Activated CD4-positive, alpha-beta T cell treated with anti-CD3 and anti-CD28 coated beads for 1 hour (primary cell): ENCODE results near the gene SKIDA1.
"Not testable (repeated sequence)": the region's sequence is repeated elsewhere in the genome, so short reads cannot be mapped to it uniquely, and the experiment has no call there.

ENCODE experiments used
- DNase-seq: peaks from one replicate; pipeline ENCODE4 v3.0.0-alpha.2; 2020

Gene SKIDA1

DNA sequence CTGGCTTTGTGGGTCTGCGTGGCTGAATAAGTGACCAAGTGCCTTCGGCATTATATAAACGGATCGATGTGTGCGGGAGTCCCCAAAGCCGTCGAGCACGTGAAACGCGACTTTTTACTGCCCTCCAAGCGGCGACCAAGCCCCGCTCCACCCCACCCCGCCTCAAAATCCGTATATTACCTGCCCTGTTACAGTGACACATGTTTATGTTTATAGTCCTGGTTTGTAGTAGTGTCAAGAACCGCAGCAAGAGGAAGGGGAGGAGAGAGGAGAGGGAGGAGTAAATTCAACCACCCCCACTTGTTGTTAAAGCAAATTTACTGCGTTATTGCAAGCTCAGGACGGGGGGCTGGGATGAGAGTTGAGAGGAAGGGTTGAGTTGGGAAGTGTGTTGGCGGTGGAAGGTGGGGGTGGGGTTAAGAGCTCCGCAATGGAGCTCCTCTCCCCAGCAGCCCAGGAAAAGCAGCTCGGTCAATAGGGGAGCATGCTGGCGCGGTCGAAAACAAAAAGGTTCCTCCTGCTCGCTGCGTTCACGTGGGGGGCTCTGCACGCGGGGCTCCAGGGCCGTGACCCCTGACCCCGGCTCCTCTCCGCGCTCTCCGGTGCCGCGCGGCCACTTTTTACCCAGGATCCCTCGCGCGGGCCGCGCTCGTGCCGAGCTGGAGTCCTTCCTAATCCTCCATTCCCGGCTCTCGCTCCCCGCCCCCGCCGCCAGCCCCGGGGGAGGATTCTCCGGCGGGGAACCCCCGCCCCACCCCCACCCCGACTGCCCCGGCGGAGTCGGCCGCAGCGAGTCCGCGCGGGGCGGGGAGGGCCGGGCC is at the start of gene SKIDA1:
Gene SKIDA1 (minus strand): TSS at position 316 of the 821 bp plus-strand sequence. CDS start 7,860 bp downstream, outside the sequence.
- peak; percentile 42 for DNase-seq

DNA sequence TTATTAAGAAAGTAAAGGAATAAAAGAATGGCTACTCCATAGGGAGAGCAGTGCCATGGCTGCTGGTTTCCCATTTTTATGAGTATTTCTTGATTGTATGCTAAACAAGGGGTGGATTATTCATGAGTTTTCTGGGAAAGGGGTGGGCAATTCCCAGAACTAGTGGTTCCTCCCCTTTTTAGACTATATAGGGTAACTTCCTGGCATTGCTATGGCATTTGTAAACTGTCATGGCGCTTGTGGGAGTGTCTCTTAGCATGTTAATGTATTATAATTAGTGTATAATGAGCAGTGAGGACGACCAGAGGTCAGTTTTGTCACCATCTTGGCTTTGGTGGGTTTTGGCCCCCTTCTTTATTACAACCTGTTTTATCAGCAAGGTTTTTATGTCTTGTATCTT is 49.0 kb upstream of the SKIDA1 start:
- not testable (repeated sequence) for DNase-seq

DNA sequence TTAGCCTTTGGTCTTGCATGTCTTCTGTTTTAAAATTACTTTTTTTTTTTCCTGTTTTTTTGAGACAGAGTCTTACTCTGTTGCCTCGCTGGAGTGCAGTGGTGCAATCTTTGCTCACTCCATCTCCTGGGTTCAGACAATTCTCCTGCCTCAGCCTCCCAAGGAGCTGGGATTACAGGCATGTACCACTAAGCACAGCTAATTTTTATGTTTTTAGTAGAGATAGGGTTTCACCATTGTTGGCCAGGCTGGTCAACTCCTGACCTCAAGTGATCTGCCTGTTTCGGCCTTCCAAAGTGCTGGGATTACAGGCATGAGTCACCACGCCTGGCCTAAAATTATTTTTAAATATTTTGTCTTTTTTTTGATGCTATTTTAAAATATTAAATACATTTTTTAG is 47.1 kb upstream of the SKIDA1 start:
- no peak for DNase-seq

DNA sequence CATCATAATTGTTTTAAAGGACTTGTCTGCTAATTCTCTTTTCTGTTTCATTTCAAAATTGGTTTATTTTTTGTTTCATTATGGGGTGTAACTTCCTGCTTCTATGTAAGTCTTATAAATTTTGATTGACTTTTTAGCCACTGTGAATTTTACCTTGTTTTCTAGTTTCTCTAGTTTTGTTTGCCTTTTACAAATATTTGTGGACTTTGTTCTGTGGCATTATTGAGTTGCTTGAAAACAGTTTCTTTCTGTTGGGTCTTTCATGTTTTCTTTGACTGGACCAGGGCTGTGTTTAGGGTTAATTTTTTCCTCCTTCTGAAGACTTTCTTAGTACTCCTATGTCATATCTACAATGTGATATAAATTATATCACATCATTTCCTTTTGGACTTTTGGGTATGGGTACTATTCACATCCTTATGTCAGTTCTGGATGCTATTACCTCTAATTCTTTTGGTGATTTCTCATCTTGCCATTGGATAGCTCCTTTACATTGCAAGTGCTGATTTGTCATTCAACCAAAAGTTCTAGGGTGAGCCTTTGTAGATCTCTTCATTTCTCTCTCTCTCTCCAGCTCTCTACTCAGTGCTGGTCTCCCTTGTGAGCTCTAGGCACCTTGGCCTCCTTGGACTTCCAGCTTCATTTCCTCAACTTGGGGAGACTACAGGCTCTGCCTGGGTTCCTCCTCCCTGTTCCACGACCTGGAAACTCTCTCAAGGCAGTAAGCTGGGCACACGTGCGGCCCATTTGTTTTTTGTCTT is 45.5 kb upstream of the SKIDA1 start:
- no peak for DNase-seq

DNA sequence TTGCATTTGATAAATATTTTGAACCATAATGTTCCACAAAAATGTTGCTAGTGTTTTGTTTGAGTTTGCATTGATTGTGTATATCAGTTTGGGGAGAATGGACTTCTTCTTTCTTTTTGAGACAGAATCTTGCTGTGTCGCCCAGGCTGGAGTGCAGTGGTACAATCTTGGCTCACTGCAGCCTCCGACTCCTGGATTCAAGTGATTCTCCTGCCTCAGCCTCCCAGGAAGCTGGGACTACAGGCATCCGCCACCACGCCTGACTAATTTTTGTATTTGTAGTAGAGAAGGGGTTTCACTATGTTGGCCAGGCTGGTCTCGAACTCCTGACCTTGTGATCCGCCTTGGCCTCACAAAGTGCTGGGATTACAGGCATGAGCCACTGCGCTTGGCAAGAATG is 33.5 kb upstream of the SKIDA1 start:
- DNase-seq: not testable (repeated sequence)

DNA sequence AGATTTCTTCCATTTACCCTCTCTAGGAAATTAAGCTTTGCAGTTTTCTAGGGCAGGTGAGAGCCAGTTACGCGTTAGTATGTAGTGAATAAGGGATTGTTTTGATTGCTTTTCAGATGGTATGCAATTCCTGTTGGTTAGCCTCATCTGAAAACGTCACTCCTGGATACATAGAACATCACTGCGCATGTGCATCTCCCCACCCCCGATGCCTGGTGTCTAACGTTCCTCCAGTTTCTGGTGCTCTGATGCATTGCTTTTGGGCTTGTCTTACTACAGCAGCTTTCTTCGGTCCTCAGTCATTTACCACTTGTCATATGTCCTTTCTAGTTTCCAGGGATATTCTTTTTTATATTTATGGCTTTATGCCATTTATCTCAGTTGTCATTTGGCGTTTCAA is 31.0 kb upstream of the SKIDA1 start:
- DNase-seq: no peak

DNA sequence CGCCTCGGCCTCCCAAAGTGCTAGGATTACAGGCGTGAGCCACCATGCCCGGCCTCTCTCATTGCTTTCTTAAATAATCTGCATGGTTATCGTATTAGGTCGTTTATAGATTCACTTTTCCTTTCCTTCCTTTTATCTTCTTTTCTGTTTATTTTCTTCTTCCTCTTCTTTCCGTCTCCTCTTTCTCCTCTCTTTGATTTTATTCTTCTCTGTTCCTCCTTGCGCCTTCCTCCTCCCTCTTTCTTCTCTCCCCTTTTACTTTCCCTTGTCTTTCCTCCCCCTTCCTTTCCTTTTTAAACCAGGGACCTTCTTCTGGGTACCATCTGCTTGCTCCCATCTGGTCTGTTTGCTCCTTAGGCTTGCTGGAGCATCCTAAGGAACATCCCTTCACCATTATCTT is 27.2 kb upstream of the SKIDA1 start:
- DNase-seq: no peak

DNA sequence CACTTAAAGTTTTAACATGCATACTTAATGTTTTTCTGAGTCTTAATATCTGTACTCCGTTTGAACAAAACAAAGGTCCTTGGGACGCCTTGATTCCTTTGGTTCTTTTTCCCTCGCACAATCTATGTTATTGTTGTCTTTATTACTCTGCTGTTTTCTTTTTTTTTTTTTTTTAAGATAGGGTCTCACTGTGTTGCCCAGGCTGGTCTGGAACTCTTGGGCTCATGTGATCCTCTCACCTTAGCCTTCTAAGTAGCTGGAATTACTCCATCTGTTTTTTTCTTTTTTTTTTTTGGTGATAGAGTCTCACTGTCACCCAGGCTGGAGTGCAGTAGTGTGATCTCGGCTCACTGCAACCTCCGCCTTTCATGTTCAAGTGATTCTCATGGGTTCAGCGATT is 21.8 kb upstream of the SKIDA1 start:
- DNase-seq: no peak

DNA sequence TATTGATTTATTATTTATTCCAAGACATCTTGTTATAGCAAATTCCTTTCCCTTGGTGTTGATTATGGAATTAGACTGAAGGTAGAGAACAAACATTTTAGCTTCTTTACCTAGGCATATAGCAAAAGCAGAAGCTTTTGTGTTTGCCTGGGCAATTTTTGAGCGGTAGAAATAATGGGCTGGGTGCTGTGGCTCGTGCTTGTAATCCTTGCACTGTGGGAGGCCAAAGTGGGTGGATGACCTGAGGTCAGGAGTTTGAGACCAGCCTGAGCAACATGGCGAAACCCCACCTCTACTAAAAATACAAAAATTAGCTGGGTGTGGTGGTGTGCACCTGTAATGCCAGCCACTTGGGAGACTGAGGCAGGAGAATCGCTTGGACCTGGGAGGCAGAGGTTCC is 15.2 kb upstream of the SKIDA1 start:
- not testable (repeated sequence) for DNase-seq

DNA sequence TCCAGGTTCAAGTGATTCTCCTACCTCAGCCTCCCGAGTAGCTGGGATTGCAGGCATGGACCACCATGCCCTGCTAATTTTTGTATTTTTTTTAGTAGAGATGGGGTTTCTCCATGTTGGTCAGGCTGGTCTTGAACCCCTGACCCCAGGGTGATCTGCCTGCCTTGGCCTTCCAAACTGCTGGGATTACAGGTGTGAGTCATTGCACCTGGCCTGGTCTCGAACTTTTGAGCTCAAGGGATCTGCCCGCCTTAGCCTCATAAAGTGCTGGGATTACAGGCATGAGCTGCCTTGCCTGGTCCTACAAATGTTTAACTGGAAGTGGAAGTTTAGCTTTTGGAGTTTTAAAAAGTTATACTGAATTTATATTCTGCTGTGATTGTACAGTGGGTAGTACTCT is 11.4 kb upstream of the SKIDA1 start:
- DNase-seq: no peak

DNA sequence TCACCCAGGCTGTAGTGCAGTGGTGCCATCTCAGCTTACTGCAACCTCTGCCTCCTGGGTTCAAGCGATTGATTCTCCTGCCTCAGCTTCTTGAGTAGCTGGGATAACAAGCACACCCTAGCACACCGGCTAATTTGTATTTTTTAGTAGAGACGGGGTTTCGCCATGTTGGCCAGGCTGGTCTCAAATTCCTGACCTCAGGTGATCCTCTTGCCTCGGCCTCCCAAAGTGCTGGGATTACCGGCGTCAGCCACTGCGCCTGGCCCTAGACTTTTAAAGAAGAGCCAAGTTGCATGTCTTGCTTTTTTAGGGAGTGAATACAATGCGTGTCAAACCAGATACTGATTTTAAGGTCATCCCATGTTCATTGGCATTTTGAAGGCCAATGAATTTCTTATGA is 10.5 kb upstream of the SKIDA1 start:
- DNase-seq: not testable (repeated sequence)

DNA sequence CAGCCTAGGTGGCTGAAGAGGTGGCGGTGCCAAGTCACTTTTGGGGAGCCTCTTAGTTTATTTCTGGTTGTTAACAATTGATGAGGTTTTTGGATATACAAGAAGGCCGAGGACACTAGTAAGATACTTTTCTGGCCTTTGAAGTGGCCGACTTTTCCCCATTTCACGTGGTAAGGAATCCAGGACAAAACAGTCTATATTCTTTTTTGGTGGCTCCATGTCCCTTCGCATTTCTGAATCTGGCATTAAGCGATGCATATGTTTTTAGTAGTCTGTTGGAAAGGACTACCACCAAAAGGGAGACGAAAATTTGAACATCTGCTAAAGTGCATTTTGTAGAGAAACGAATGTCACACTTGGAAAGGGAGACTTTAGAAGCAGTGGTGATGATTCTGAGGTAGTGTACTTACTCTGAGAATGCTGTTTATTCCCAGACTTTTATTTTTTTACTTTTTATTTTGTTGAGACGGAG is 10.0 kb upstream of the SKIDA1 start:
- no peak for DNase-seq

DNA sequence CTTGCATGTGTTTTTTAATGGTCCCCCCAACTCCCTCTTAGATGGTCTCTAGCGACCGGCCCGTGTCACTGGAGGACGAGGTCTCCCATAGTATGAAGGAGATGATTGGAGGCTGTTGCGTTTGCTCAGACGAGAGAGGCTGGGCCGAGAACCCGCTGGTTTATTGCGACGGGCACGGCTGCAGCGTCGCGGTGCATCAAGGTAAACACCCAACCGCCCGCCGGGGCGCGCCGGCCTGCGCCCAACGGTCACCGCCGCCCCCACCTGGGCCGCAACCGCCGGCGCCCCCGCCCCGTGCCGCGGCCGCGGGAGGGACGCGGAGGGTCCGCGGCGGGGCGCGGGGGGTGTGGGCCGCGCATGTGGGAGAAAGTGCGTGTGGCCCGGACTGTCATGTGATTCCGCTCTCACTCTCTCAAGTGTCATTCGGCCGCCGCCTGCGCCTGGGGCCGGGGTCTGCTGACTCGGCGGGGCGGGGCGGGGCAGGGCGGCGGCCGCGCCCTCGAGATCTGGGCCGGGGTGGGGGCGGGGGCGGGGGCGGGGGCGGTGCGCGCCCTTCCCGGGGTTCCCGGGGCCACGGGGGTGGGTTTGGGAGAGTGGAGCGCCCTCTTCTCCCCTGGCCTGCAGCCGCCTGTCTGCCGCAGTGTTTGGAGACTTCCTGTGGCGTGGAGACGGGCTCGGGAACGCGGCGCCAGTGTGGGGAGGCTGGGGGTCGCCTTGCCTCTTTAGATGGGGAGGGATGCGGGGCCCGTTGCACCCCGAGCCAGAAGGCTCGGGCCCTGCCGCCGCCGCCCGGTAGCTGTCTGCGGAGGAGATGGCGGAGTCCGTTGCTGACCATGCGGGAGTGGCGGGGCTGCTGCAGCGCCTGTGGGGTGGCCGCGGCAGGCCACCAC is 9.4 kb upstream of the SKIDA1 start:
- peak; percentile 39 for DNase-seq

DNA sequence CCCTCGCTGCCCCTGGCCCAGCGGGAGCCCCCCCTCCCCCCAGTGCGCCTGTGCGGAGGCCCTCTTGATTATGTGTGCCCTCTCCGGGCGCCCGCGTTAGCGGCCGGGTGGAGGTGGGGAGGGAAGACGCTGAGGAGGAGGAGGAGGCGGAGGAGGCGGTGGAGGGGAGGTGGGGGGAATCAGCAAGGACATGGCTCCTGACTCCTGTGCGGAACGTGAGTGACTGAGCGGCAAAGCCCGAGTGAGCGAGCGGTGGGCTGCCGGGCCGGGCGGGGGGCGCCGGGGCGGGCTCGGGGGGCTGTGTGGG is 8.8 kb upstream of the SKIDA1 start:
- no peak for DNase-seq

DNA sequence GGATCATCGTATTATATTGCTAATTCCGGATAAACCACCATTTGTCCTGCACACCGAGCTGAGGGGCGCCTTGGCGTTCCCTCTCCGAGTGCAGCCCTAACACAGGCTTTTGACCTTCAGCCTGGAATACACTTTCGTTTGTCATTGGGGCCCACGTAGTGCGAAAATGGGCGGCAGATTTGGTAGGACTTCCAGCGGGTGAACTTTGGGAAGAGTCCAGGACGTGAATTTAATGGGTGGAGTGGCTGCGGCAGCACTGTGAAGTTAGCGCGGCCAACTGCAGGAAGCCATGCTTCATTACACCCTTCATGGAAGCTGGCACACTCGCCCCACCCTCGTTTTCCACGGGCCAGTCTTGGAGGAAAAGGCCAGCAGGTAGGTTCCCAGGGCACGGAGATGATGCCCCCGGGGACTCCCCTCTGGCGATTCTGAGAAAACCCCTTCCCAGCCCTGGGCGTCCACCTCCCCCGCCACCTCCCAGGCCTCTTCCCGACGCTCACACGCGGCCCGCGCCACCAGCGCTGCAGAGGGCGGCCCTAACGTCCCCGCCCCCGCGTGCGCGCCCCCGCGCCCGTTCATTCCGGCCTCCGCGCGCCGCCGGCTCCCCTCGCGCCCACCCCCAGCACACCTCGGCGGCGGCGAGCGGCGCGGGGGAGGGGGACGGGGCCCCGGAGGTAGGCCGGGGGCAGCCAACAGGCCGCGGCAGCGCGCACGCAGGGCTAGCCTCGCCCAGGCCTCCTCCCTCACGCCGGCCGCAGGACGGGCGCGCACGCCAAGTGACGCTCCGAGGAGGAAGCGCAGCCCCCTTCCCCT is 8.2 kb upstream of the SKIDA1 start, which contains the start of gene MLLT10:
Gene MLLT10 (plus strand): TSS at position 766 of the 813 bp plus-strand sequence. CDS start 413 bp downstream, outside the sequence.
- DNase-seq: peak; percentile 86

DNA sequence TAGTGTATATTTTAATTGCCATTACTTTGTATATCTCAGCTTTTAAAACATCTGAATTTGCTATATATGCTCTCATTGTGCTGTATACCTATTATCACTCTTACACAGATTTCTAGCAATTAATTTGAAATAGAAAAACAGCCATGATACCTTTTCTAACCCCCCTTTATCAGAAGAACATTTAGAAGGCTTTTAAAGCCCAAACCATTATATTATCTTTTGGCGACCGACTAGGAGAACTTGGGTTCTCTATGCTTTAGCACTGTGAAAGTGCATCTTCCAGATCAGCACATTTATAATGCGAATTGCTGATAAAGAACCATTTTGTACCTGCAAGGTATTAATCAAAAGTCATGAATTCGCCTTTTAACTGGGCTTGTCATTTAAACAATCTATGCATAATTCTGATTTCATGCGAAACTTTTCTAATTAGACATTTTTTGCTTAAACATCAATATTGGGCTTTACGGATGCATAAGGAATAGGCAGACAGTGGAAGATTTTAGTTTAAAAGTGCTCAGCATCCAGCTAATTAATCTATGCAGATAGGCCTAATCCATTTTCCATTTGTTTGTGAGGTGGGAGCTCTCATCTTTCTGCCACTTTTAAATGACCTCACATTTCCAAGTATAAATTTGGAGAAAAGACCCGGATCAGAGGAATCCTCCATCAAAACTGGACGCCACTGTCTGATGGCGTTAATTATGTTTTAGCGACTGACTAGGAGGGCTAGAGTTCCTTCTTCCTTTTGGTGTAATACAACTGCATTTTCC is 7.4 kb upstream of the SKIDA1 start:
- no peak for DNase-seq

DNA sequence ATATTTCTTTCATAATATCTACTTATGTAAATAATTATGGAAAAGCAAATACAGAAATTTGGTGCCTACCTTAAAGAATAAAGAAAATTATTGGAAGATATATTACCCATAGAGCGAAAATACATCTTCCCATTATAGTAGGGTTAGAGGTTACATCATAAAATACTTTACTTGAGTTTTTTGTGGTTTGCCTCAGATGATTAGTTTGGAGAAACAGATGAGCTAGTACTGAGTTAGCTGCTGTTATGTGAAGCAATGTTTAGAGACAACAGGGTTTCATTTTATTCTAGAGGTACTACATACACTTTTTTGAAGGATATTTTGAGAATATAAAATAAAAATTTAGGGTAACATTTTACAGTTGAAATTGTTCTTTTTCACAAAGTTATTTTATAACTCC is 5.7 kb upstream of the SKIDA1 start:
- no peak for DNase-seq

DNA sequence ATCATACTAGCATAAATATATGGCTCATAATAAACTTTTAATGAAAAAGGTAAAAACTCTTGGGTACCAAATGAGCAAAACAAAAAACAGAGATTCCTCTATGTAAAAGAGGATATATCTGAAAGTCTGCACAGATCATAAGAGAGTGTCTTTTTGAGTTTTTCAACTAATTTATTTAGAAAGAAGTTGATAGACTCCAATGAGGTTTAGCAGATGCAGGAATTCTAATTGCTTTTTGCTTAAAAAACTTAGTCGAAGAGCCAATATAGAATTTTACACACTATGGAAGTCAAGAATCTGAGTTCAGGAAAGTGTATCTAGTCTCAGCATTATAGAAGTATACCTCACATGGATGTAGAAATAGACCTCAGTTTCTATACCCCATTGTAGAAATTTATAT is 5.2 kb upstream of the SKIDA1 start:
- no peak for DNase-seq

DNA sequence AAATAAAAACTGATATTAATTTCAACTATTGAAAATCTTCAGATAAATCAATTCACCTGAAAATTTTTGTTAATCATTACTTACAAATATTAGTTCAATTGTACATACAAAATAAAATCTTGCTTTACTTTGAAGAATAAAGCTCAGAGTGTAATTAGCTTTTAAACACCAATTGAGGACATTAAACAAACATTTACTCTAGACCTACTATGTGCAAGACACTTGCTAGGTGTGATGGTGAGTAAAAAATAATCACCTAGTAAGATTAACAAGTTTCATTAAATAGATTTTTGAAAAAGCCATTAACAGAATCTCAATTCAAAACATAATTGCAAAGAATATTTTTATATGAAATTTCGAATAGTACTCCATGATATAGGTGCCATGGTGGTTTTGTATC is 4.7 kb upstream of the SKIDA1 start:
- no peak for DNase-seq

DNA sequence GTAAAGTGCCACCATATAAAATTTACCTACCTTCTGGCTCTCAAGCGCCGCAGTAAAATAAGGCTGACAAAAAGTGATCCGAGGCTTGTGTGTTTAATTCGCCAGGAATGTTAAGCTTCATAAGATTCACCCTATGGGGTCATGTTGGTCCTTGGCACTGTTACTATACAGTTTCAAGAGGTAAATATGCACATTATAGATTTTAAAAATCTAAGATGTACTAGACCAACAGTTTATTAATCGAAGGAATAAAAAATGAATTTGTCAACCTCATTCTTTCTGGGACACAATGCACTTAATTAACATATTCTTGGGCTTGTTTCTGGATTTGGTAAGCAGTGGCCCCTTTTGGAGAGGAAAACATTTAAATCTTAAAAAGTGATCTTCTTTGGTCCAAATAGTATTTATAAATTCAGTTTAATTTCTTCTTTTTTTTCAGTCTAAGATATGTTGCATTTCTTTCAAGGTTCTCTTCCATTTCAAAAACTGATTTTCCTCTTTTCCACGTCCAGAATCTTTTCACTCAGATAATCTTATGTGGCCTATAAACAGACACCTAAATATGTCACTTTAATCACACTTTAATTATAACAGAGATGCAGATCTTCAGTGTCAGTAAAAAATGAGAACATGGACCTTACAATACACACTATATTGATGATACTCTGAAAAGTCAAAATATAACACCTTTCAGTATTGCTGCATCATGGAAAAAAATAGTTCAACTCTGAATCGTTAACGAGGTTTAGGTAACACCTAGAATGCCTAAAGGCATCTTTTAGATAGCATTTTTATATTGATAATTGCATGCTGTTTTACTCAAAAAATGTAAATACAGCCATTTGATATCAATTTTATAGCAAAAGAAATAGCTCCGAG is 3.8 kb upstream of the SKIDA1 start:
- DNase-seq: no peak
